Natural killer cell (primary cell): Measurements from ENCODE around the gene METTL3. TPM values are rescaled to one million over a fixed set of nuclear protein-coding genes. Genes with fewer than 3 reads are reported as not detected.

Experiments
- ATAC-seq, 3 donors: fragments of 150-1000 bp in 2 of 3; fragments of 200-7000 bp in 1 of 3; cut with Tn5 transposase; 1 replicate in 1 of 3; 2 replicates in 2 of 3; pipeline ENCODE4 v1.10.0; 2021; ENCODE audit warnings: mild to moderate bottlenecking in 2 of 3, moderate library complexity in 2 of 3
- DNase-seq, 2 donors: peaks; one replicate each; pipeline versions ENCODE4 v3.0.0 to v3.0.0-alpha.2; 2013 to 2021; ENCODE audit warnings: mixed read lengths in 1 of 2
- H3K27ac ChIP-seq: one replicate; pipeline ENCODE4 v1.5.1; 2013; ENCODE audit warnings: mild to moderate bottlenecking, low read length
- H3K27me3 ChIP-seq: one replicate; pipeline ENCODE4 v1.6.1; 2013; ENCODE audit warnings: low read length; ENCODE audit not compliant: control insufficient read depth, insufficient read depth
- H3K36me3 ChIP-seq: one replicate; pipeline ENCODE4 v1.6.1; 2013; ENCODE audit warnings: low read length; ENCODE audit not compliant: control insufficient read depth, insufficient read depth
- H3K4me1 ChIP-seq: one replicate; pipeline ENCODE4 v1.6.1; 2013; ENCODE audit warnings: low read length; ENCODE audit not compliant: control insufficient read depth, insufficient read depth
- H3K4me3 ChIP-seq: one replicate; pipeline ENCODE4 v1.5.1; 2013; ENCODE audit warnings: low read length
- H3K9me3 ChIP-seq: one replicate; pipeline ENCODE4 v1.6.1; 2013; ENCODE audit warnings: low read length; ENCODE audit not compliant: control insufficient read depth, insufficient read depth
- H3K27ac Mint-ChIP-seq, 2 donors: one replicate each; pipeline ENCODE4 v1.8.0; 2022; ENCODE audit warnings: mild to moderate bottlenecking in 2 of 2, mixed read lengths in 2 of 2, moderate library complexity in 1 of 2
- H3K27me3 Mint-ChIP-seq, 2 donors: one replicate each; pipeline ENCODE4 v1.8.0; 2022; ENCODE audit warnings: low read depth in 2 of 2, mixed read lengths in 2 of 2
- H3K36me3 Mint-ChIP-seq: one replicate; pipeline ENCODE4 v1.8.0; 2022; ENCODE audit warnings: mixed read lengths
- H3K4me1 Mint-ChIP-seq, 2 donors: one replicate each; pipeline ENCODE4 v1.8.0; 2022; ENCODE audit warnings: mixed read lengths in 2 of 2
- H3K4me3 Mint-ChIP-seq: one replicate; pipeline ENCODE4 v1.8.0; 2022; ENCODE audit warnings: mild to moderate bottlenecking, moderate library complexity, mixed read lengths
- H3K9me3 Mint-ChIP-seq, 2 donors: one replicate each; pipeline ENCODE4 v1.8.0; 2022; ENCODE audit warnings: mixed read lengths in 2 of 2
- WGBS: methylation state at CpG from one replicate; pipeline ENCODE4 v1.1.7; 2013; ENCODE audit warnings: missing lambda C conversion rate; ENCODE audit not compliant: insufficient coverage; 5-methylcytosine and 5-hydroxymethylcytosine counted together
- intact Hi-C: fragments of 100-400 bp; cut with micrococcal nuclease; formaldehyde crosslinking; loops from one replicate; pipeline ENCODE4 v1.14.2; 2022
- total RNA-seq, 4 donors: library from RNA; stranded (reverse); fragments of 120-200 nt in 1 of 4; gene quantifications; one replicate each; pipeline versions ENCODE4 v1.2.3 to v1.2.4, GENCODE V29; 2013 to 2022
- TF ChIP-seq, protein P1 (sequence below): fragments of 200-600 bp; IDR thresholded peaks from one replicate; pipeline ENCODE4 v1.8.0; 2022; ENCODE audit warnings: antibody characterized with exemption

Gene METTL3
- total RNA-seq, 3 donors from 2014 or later (not counting 1 experiment from before 2014, with no cell fraction given), result 63.3 to 72.5 (median 68.3) TPM

DNA sequence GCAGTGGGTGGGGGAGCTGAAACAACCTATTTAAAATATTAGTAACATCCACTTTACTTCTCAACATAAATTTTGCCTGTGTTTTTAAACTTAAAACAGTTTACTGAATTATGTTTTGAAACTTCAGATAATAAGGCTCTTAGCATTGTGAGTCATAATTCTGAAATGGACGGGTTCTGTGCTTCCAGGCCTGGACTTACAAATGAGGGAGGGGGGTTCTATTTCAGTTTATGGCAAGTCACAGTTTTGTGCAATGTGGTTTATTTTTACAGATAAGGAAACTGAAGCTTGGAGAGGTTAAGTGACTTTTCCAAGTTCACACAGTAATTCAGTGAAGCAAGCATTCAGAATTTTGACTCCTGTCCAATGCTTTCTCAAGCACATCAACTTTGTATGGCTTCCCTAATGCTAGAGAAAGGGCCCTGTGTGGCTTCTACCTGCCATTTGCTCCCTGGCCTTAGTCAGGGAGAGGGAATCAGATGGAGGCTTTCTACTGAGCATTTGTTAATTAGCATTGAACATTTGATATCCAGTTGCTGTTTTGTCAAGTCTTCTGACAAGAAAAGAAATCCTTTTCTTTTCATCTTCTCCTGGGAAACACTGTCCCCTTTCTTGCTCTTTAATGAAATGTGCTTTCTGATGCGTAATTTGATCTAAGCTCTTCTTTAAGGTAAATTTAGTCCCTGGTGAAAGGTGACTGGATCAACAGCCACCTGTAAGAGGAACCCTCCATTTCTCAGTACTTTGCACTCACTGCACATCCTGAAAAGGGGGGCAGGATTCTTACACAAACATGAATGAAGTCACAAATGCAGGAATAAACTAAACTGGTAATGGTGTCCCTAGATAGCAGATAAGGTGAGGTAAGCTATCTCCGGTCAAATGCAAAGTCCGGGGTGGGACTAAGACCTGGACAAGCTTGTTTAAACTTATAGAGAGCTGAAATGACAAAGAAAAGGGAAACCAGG lies 17.5 kb upstream of the METTL3 start:
- Histone ChIP-seq H3K27me3 (no peaks in the 10 kb centered on the region), H3K27ac (no peak overlapping the region), H3K9me3 (no peaks in the 10 kb centered on the region), H3K4me1 (peaks cover 19% of the 10 kb centered on the region), H3K36me3 (no peaks in the 10 kb centered on the region), H3K4me3 (no peak overlapping the region)
- intact Hi-C loops, result no loop called here
- WGBS, result 93% methylated on average over 4 of the region's 4 CpGs
- Mint-ChIP-seq H3K36me3 (no peaks in the 10 kb centered on the region), H3K4me1 (peaks cover 13 to 19% of the 10 kb centered on the region in 2 donors), H3K27ac (no peak overlapping the region), H3K9me3 (no peaks in the 10 kb centered on the region), H3K27me3 (peaks cover 5 to 8% of the 10 kb centered on the region in 2 donors), H3K4me3 (peak overlapping the region; percentile 32)
- ATAC-seq (no peak), DNase-seq (no peak)
- TF ChIP-seq, protein P1, sequence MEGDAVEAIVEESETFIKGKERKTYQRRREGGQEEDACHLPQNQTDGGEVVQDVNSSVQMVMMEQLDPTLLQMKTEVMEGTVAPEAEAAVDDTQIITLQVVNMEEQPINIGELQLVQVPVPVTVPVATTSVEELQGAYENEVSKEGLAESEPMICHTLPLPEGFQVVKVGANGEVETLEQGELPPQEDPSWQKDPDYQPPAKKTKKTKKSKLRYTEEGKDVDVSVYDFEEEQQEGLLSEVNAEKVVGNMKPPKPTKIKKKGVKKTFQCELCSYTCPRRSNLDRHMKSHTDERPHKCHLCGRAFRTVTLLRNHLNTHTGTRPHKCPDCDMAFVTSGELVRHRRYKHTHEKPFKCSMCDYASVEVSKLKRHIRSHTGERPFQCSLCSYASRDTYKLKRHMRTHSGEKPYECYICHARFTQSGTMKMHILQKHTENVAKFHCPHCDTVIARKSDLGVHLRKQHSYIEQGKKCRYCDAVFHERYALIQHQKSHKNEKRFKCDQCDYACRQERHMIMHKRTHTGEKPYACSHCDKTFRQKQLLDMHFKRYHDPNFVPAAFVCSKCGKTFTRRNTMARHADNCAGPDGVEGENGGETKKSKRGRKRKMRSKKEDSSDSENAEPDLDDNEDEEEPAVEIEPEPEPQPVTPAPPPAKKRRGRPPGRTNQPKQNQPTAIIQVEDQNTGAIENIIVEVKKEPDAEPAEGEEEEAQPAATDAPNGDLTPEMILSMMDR, result no peak

DNA sequence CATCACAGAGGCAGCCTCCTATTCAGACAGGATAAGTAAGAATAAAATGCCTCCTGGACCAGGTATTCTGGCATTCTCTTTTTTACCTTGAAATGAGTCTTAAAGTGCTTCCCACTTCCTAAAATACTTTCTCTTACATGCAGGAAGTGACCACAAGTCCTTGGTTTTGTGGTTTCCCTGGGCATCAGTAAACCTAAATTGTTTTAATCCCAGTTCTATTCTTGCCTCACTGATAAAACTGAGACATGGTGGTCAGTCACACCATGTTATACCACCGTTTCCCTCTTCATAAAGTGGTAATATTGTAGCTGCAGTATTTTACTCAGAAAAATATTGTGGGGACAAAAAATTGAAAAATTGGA lies 16.2 kb upstream of the METTL3 start:
- H3K27ac Mint-ChIP-seq, result peak overlapping the region in 1 of 2 donors; percentile 75
- Histone ChIP-seq H3K9me3 (no peaks in the 10 kb centered on the region), H3K27ac (no peak overlapping the region), H3K27me3 (no peaks in the 10 kb centered on the region), H3K4me1 (peaks cover 19% of the 10 kb centered on the region), H3K4me3 (no peak overlapping the region), H3K36me3 (no peaks in the 10 kb centered on the region)
- ATAC-seq (no peak), DNase-seq (no peak)
- peak overlapping the region; percentile 86 for H3K4me3 Mint-ChIP-seq
- intact Hi-C loops, result no loop called here
- no peaks in the 10 kb centered on the region for H3K36me3 Mint-ChIP-seq
- peaks cover 0 to 4% of the 10 kb centered on the region in 2 donors for H3K27me3 Mint-ChIP-seq
- no CpG with 5 or more reads among the region's 1 CpG for whole genome bisulfite sequencing
- H3K4me1 Mint-ChIP-seq, result peaks cover 13 to 19% of the 10 kb centered on the region in 2 donors
- TF ChIP-seq, protein P1, result no peak
- no peaks in the 10 kb centered on the region for H3K9me3 Mint-ChIP-seq

DNA sequence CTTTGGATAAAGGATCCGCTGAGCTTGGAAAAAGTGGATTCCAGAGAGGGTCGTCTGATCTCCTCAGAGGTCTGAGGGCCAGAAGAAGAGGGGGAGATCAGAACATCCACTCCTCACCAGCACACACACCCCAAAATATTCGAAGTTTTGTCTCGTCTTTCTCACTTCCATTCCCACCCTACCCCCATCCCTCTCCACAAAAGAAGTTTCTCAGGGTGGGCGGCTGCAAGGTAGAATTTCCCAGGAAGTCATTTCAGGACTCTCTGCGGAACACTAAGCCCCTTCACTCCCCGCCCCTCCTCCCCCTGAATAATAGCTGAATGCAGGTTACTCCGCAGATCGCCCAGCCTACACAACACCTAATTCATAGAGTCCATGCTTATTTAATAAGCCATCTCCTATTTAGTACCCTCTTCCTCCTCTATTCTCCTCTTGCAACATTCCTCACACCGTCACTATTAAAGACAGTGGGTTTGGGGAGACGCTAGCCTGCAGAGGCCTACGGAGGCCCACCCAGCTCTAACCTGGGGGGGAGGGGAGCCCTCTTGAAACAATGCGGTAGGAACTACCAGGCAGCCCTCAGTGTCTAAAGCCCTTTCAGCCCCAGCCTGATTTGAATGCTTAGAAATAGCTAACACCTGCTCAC lies 15.7 kb upstream of the METTL3 start:
- Mint-ChIP-seq H3K4me3 (peak overlapping the region; percentile 86), H3K27me3 (no peaks in the 10 kb centered on the region), H3K4me1 (peaks cover 13 to 19% of the 10 kb centered on the region in 2 donors), H3K36me3 (no peaks in the 10 kb centered on the region), H3K9me3 (no peaks in the 10 kb centered on the region), H3K27ac (peak overlapping the region in 1 of 2 donors; percentile 75)
- no peaks in the 10 kb centered on the region for H3K27me3 ChIP-seq
- H3K4me1 ChIP-seq, result peaks cover 19% of the 10 kb centered on the region
- DNase-seq (no peak), ATAC-seq (no peak)
- H3K36me3 ChIP-seq, result no peaks in the 10 kb centered on the region
- intact Hi-C loops, result no loop called here
- WGBS, result 28% methylated on average over 11 of the region's 13 CpGs
- no peaks in the 10 kb centered on the region for H3K9me3 ChIP-seq
- H3K27ac ChIP-seq, result no peak overlapping the region
- TF ChIP-seq, protein P1, result no peak
- peak overlapping the region; percentile 60 for H3K4me3 ChIP-seq
